Stimulated activated CD8-positive, alpha-beta memory T cell treated with anti-CD3 and anti-CD28 coated beads, Interleukin-15, amount 100 ng/mL, for 48 hours (primary cell): ENCODE results near the gene PHEX.

ENCODE experiments used
- DNase-seq, 2 donors: peaks; one replicate each; pipeline ENCODE4 v3.0.0-alpha.2; 2020; ENCODE audit warnings: low read depth in 2 of 2

PHEX gene

GRCh38 chrX:22105231-22105630 lies 73.1 kb downstream of the PHEX start:
- DNase-seq = no peak

GRCh38 chrX:22105971-22106370 lies 73.8 kb downstream of the PHEX start:
- no peak for DNase-seq

DNA sequence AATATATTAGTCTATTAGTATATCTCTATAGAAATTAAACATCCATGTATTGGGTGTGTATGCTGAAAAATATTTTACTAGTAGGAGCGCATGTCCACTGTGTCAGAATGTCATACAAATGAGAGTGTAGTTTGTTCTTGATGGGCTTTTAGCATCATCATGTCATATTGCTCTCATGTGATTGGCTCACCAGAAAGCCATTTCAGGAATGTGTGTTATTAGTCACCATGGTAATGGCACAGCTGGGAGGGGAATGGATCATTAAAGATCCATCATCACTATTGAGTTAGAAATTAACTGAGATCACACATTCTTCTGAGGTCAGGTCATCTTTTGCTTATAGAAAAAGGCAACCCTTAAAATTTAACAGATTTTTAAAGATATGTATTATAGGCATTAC lies 77.3 kb downstream of the PHEX start:
- no peak for DNase-seq

DNA sequence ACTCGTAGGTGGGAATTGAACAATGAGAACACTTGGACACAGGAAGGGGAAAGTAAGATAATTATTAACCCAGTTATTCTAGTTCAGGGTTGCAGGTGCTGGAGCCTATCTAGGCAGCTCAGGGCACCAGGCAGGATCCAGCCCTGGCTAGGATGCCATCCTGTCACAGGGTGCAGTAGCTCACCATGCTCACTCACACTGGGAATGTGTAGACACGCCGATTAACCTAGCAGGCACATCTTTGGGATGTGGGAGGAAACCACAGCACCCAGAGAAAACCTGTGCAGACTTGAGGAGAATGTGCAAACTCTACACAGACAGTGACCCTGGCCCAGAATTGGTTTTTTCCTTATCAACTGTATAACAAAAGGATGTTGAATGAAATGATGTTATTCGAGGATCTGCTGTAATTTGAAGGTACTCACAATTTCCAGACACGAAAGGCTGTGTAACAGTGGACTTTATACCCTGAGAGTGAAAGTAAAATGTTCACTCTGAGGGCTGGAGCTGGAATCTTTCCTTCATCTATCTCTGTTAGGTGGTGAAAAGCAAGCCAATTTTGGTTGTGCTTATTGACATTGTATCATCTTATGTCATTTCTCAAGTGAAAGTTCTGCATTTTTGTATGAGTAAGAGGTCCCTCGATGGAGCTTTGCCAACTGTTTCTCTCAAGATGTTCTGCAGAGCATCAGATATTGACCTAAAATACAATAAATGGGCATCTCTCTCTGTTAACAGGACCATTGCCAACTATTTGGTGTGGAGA lies 78.8 kb downstream of the PHEX start:
- DNase-seq = no peak

- no peak for DNase-seq
Measured at GRCh38 chrX:22116605-22117546, 84.8 kb downstream of the PHEX start.

GRCh38 chrX:22117633-22118032 lies 85.5 kb downstream of the PHEX start:
- DNase-seq = no peak

GRCh38 chrX:22118161-22118830 lies 86.2 kb downstream of the PHEX start:
- DNase-seq = no peak

DNA sequence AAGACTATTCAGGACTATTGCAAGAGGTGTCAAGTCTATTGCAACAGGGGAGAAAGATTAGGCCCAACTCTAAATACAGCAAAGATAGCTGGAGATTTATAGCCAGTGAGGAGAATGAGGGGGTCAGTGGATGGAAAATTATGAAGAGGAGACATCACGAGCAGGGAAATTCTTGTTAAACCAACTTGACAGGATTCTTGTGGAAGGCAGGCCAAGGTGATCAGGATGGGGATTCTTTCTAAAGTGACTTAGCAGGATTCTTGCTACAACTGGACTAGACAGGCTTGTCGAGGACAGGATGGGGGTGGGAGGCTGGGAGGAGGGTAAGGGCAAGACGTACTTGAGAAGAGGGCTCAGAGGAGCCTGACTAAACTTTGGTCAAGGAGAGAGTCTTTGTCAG lies 89.0 kb downstream of the PHEX start:
- DNase-seq = no peak

- DNase-seq = no peak
Measured at GRCh38 chrX:22122510-22122909, 90.4 kb downstream of the PHEX start.

- no peak for DNase-seq
Measured at GRCh38 chrX:22124098-22124497, 92.0 kb downstream of the PHEX start.

DNA sequence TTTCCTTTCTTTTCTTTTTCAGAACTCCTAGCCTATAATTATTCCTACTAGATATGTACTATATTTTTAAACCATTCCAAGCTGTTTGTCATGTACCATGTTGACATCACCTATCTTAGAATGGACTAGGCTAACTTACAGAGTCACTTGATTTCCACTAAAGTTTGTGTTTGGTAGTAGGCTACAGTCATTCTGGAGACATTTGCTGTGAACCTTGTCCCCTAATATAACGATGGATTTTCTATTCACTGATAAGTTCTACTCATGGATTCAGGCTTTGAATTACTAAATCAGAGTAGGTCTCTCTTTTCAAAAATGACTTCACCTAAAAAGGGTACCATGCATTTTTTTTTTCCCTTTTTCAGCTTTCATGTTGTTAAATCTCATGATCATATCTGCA lies 93.4 kb downstream of the PHEX start:
- DNase-seq = no peak

DNA sequence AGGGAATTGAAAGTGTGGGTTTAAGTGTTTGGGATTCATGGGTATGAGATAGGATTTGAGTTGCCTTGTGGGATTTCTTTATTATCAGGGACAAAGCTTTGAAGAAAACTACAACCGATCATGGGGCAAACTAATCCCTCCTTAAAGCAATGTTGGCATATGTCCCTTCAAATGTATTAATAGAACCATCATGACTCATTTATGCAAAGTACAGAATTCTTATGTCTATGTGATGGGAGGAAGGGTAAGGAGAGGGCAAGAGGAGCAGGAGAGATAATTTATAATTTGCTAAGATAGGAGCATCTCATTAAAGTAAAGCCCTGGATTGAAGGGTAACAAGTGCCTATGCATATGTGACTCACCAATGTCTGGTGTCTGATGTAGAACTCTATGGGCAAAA lies 94.2 kb downstream of the PHEX start:
- no peak for DNase-seq

- DNase-seq = no peak
Measured at GRCh38 chrX:22128961-22129360, 96.8 kb downstream of the PHEX start.

DNA sequence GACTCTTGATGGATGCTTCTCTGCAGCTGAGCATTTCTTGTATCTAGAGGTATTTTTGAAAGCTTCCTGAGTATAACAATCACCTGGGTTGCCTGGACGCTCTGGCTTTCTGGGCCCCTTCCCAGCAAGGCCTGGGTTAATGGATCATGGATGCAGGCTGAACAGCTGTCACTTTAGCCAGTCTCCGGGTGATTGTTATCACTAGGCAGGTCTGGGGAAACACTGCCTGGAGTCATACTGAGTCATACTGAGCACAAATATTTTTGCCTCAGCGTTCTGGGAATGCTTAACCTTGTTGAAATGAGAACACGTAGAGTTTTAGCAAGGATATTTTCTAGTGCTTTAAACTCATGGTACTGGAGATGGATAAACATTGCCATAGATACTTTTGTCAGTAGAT lies 102.6 kb downstream of the PHEX start:
- no peak for DNase-seq

- DNase-seq = no peak
Measured at GRCh38 chrX:22135171-22135711, 103.1 kb downstream of the PHEX start.

- no peak for DNase-seq
Measured at GRCh38 chrX:22135994-22136684, 104.0 kb downstream of the PHEX start.

DNA sequence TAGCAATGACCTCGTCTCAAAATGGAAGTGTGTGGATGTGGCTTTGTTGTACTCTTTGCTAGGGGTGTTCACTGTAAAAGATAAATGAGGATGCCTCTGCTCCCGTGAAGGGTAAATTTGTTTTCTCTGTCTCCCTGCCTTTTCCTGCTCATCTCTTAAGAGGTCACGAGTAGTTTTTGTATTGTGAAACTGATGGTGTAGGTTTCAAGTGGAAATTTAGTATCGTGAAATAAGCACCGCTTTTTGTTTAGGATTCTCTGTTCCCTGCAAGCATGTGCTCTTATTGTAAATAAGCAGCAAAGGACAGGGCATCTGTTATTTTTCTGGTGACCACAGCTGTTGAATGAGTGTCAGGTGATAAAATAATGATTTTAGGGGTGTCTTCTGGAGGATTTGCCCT lies 104.6 kb downstream of the PHEX start:
- DNase-seq = no peak

- no peak for DNase-seq
Measured at GRCh38 chrX:22139822-22140221, 107.7 kb downstream of the PHEX start.

DNA sequence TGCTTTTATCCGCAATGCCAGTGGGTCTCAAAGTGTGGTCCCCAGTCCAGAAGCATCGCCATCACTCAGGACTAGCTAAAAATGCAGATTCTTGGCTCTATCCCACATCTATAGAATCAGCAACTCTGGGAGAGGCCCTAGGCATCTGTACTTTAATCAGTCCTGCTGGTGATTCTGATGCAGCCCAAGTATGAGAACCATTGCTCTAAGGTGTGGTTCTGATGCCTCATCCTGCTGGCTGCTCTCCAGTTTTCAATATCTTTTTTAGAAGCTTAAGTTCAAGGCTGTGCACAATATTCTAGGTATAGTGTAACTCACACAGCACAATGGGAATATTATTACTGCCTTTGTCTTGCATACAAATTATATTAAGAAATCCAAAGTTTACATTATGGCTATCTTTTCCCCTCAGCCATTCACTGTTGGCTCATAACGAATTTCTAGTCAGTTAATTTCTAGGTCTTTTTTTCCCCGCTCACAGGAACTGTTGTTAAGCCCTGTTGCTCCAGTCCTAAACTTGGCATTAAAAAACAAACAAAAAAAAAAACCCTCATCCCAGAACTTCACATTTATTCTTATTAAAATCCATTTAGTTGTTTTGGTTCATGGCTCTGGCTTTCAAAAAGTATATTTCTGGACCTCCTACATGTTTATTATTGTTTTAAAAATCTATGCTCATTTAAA lies 109.1 kb downstream of the PHEX start:
- DNase-seq = no peak

GRCh38 chrX:22147214-22147613 lies 115.1 kb downstream of the PHEX start:
- DNase-seq = no peak

GRCh38 chrX:22147942-22148341 lies 115.8 kb downstream of the PHEX start:
- no peak for DNase-seq
